GM21423 (cell line): ENCODE measurements around the gene CCN5.
"Not testable (repeated sequence)": the region's sequence is repeated elsewhere in the genome, so short reads cannot be mapped to it uniquely, and the experiment has no call there.

Experiments
- ATAC-seq: cut with Tn5 transposase; IDR thresholded peaks from one replicate; pipeline ENCODE4 v1.9.1; 2021; ENCODE audit warnings: mild to moderate bottlenecking, moderate library complexity; ENCODE audit not compliant: unreplicated experiment

The CCN5 gene

DNA sequence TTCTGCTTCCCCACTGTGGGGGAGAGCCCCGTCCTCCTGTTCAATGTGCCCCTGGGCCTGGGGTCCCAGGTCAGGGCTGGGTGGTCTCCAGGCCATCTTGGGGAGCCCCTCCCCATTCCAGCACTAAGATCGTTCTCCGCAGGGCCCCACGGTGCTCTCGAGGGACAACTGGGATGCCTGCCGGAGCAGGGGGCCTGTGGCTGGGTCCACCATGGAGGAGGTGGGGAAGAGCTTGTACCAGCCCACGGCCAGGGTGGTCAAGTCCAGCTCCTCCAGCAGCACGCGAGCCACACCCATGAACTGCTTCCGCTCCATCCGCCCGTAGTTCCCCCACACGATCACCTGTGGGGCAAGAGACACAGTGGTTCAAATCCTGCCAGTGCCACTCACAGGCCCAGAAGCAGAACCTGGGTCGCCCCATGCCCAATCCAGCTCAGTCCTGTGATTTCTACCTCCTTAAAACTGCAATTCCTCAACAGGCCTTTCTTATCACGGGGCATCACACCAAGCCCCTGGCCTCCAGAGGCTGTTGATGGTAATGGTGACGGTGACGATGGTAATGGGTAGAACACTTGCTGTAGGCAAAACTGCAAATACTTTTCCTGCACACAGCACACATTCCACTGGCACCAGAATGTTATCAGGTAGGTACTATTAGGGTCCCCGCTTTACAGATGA lies 41.0 kb downstream of the CCN5 start:
- ATAC-seq: no peak

DNA sequence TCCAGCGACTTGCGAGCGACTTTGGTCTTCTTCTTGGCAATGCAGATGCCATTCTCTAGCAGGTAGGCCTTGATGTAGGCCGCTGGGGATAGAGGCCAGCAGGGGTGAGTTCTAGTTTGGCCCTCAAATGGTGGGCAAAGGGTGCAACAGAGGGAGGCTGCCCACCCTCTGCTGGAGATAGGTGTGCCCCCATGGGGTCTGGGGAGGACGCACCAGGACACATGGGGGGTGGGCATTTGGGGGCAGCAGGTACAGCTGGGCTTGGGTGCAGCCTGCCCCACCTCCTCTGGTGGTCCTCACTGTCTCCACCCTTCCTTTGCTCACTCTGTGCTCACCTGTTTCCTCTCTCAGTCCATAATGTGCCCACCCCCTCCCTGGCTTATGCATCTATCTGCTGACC lies 41.8 kb downstream of the CCN5 start:
- no peak for ATAC-seq

DNA sequence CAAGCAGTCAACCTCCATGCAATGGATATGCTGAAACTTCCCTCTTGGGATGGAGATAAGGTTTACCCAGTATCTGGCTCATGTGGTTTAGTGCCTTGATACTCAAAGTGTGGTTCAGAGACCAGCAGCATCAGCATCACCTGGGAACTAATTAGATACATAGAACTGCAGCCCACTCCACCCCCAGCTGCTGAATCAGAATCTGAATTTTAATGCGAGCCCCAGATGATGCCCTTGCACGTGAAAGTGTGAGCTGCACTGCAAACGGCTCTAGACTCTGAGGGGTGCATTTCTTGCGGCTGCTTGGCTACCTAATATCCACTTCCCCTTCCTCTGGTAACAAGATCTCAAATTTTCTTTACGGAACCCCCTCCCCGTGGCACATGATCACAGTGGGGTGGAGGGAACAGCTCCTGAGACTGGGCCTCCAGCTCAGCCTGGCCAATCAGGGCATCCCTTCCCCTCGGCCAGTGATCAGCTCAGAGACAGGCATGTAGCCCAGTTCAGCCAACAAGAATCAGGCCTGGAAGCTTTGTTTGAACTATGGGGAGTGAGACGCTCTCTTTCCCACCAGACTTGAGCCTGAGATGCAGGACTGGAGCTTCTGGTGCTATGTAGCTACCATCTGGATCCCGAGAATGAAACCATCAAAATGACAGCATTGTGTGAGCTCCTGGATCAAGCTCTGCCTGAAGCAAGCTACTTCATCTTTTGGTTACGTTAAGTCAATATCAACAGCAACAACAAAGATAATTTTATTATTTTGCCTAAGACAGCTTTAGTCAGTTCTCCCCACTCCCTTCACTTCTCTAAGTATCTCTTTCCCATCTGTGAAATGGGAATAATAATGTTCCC lies 43.3 kb downstream of the CCN5 start:
- ATAC-seq: no peak

DNA sequence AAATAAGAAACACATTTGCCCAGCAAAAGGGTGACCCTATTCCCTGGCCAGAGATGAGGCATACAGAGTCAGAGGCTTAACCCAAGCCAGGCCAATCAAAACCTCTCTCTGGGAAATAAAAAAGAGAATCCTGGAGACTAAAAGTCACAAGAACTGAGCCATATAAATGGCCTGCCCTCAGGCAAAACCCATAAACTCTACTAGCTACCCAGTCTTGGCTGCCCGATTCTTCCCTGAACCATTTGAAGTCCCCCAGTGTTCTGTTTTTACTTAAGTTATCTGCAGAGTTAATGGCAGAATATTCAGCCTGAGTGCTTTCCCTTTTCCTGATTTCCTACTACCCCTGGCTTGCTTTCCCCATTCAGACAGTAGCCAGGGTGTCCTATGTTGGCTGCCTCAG lies 44.4 kb downstream of the CCN5 start:
- ATAC-seq: no peak

DNA sequence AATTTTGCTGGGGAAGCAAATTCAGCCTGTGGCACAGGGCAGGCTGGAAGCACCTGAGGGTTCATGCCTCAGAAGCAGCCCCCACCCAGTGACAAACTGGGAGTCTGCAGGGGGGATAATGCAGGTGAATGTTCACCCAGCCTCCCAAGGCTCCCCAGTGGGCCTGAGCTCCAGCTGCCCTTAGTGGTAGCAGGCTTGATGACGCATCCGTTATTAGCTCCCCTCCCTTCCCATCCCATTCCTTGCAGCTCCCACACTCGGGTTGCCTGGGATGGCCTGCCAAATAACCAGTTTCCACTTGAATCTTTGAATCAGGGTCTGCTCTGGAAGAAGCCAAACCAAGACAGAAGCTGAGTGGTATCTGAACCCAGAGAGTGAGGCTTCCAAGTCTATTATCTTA lies 46.3 kb downstream of the CCN5 start:
- no peak for ATAC-seq

DNA sequence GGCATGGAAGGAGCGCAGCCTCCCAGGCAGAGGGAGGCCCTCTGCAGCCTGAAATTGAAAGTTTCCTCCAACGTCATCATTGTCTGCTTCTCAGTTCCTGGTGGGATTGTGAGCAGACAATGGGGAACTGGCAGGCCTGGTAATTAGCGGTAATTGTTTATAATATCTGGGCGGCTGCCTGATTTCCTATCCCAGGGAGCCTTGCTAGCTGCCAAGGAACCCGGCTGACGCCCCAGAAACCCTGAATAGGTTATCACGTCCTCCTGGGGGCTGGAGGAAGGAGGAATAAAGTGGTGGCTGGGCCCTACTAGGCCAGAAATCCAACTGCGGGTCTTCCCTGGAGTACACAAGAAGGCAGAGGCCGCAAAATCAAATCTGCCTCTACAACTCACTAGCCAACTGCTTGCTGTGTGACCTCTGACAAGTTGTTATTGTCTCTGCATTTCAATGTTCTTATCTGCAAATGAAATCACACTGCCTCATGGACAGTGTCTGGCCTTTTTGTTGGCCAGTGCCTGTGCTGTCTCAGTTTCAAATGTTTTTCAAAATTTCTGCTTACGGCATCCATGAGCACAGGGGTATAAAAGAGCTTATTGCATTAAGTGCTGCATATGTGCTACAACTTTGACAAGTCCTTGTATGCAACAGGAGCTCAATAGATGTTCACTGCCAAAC lies 47.4 kb downstream of the CCN5 start:
- ATAC-seq: no peak

DNA sequence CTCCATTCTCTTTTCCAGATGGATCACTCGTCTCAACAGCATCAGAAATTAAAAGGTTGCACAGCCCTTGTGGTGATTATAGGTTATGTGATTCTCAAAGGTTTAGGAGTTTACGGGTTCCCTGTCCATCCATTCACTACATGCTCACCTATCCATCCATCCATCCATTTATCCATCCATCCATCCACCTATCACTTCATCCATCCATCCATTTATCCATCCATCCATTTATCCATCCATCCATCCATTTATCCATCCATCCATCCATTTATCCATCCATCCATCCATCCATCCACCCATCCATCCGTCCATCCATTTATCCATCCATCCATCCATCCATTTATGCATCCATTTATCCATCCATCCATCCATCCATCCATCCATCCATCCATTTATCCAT lies 48.6 kb downstream of the CCN5 start:
- not testable (repeated sequence) for ATAC-seq

DNA sequence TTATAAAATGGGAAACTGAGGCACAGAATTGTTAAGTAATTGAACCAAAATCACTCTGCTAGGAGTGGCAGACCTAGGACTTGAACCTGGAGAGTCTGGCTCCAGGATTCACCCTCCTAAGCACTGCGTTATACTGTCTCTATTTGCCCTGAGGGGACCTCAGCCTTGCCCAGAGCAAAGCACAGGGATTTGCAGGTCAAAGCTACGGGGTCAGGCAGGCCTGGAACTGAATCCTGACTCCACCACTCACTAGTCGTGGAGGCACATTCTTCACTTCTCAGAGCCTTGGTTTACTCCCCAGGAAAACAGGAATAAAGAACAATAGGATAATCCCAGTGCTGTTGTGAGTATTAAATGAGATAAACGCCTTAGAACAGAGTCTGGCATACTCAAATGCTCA lies 49.9 kb downstream of the CCN5 start:
- no peak for ATAC-seq

DNA sequence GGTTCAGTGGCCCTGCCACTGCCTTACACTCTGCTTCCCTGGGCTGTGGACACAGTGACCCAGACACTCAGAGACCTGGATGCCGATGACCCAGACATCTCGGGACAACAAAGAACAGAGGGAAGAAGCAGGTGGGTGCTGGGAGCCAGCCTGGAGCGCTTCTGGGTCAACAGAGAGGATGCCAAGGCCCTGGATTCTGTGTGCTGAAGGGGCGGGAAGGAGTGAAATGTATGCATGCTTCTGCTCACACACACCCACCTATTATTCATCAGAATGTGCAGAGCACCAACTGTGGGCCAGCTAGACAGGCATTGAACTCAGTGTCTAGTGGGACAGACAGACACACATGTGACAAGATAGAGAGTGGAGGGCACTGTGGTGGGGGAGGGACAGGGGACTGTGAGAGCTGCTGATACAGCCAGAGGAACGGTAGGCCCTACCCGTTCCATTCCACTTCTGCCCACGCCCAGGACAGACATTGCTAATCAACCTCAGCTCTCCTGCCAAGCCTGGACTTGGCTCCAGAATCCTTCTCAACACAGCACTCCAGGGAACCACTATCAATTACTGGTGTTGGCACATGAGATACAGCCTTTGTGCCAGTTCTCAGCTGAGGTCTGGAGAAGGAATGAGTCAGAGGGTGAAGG lies 50.7 kb downstream of the CCN5 start:
- no peak for ATAC-seq

DNA sequence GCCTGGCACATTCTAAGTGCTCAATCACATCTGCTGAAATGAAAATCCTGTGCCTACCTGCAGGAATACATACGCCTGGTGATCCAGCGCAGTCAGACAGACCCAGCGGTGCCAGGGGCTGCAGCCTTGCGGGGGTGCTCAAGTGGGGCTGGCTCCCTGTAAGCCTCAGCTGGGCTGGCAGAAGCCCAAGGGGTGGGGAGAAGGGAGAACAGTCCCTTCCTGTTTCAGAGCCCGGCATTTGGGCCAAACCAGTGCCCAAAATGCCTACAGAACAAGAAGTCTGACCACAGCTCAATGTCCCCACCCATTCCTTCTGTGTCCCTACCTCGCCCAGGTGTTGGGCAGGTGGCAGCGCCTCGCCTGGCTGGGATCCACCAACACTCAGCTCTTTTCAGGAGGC lies 53.1 kb downstream of the CCN5 start:
- ATAC-seq: no peak

DNA sequence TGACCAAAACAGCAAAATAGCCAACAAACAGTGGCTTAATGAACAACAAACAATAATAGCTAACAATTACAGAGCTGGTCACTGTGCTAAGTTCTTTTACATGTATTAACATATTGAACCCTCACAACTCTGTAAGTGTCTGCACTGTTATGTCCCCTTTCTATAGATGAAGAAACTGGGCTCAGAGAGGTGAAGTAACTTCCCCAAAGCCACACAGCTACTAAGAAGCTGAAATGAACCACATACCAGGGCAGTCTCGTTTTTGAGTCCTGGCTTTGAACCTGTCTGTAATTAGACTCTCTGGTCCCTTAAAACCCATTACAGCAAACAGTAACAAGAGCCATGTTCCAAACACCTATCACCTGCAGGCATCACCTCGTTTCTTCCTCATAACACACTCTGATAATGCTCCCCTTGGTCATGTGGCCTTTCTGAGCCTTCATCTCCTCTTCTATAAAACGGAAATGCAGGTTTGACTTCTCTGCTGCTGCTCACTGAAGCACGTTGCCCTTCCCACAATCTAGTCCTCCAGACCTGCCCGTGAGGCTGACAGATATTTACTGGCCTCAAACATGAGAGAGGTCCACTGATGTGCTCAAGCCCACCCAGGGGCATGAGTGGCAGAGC lies 53.8 kb downstream of the CCN5 start:
- no peak for ATAC-seq

DNA sequence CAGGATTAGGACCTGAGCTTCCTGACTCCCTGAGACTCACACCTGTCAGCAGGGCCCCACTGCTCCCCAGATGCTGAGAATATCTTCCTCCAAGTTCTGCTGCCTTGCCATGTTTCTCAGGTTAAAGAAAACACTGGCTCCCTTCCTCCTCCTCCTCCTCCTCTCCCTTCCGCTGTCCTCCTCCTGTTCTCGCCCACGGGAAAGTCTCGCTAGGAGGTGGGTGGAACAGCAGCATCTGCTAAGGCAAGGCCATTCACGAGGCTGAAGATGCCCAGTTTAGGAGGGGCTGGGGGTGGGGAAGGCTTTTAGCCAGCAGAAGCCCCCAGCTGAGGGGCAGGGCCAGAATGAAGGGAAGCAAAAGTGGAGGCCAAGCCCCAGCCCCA lies 54.3 kb downstream of the CCN5 start:
- ATAC-seq: no peak

DNA sequence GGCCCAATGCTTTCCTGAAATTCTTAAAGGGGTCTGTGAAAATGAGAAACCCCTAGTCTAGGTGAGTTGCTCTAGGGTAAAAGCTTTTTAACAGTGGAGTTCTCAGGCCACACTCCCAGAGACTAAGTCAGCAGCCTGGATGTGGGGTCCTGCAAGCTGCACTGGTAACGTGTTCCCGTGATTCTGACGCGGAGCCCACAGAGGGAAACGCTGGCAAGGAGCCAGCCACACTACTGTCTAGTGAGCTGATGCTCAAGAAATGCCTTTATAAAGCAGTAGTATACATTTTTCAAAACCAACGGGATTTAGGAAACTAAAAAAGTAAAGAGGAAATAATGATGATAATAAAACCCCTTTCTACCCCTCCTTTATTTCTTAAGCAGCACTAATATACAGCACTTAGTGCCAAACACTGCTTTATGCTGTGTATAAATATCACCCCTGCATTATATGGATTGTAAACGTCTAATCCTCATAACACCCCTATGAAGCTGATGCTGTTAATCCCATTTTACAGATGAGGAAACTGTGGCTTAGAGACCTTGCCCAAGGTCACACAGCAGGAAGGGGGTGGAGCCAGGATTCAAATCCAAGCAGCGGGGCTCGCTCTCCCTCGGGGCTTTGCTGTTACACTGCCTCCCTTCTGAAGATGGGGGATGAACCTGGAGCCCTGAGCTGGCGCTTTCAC lies 55.5 kb downstream of the CCN5 start:
- no peak for ATAC-seq

DNA sequence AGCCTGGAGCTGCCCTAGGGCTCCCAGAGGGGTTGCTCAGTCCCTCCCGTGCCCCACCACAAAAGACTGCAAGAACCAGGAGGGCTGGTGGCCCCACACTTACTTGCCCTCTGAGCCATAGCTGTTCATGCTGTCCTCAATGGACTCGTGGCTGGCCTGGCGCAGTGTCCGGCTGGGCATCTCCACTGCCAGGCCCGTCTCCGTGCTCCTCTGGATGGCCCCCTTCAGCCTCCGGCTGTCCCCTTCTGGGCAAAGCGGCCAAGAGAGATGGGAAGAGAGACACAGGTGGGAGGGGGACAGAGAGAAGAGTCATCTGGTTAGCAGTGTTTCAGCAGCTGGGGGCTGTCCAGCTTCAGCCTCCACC lies 56.0 kb downstream of the CCN5 start:
- no peak for ATAC-seq

DNA sequence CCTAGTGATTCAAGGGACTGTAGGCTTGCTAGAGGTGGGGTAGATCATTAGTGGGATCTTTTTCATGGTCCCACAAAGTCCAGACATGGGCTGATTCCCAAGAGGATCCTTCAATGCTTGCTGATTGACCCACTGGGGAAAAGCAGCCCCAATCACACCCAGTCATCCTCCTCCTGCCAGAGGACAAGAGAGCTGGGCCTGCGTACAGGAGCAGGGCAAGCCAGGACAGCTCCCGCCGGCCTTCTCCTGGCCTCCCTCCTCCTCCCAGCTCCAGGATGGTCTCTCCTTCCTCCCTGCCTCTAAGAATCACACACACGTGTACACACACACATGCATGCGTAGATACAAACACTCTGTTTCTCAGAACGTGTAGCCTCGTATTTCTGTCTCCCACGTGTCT lies 57.5 kb downstream of the CCN5 start:
- no peak for ATAC-seq

DNA sequence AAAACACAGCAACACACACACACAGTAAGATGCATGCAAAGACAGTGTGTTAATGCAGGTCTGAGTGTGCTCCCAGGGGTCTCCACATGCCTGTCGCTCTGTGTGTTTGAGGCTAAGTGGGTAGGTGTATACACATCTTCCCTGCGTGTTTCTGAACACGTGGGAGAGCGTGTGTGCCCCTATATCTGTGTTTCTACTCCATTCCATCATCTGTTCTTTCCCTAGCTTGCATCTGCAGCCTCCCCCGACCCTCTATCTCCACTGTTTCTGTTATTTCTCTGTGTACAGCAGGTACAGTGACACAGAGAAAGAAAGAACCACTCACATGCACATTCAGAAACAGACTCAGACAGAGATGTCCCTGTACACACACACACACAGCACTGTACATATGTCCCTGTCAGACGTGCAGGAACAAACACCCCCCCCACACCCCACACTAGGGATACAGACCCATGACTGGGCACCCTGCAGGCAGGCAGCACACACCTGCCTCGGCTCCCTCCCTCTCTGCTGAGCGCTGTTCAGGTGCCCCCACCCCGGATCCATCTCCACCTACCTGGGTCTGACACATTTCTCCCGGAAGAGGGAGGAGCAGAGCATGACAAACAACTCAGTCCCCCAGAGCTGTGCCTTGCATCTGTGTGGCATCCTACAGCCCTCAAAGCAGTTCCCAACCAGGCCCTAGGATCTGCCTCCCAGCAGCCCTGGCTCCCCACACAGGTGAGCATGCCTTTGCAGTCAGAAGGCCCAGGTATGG lies 58.1 kb downstream of the CCN5 start:
- ATAC-seq: no peak

DNA sequence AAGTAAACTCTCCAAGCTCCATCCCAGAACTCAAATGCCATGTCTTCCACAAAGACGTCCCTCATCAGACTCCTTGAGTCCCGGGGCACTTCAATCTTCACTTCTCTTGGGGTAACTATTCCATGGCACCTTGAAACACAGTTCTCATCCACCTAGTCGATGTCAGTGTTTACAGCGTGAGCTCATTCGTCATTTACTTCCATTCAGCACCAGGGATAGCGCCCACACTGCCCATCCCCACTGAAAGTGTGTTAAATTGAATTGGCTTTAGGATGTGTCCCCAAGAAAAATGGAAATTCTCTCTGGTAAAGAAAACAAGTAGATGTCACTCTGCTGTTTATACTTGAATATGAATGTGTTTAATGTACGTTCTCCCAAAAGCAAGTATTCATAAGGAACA lies 61.8 kb downstream of the CCN5 start:
- no peak for ATAC-seq
